Smooth muscle cell of the umbilical artery (primary cell): Measurements from ENCODE around the gene GUCY1A2. TPM values are rescaled to one million over a fixed set of nuclear protein-coding genes. Genes with fewer than 3 reads are reported as not detected.

Source experiments
- total RNA-seq: library from RNA; depleted of rRNA; stranded (reverse); fragments of >200 nt; gene quantifications from 2 replicates; pipeline ENCODE4 v1.2.3, GENCODE V29; 2014

Gene GUCY1A2, protein sequence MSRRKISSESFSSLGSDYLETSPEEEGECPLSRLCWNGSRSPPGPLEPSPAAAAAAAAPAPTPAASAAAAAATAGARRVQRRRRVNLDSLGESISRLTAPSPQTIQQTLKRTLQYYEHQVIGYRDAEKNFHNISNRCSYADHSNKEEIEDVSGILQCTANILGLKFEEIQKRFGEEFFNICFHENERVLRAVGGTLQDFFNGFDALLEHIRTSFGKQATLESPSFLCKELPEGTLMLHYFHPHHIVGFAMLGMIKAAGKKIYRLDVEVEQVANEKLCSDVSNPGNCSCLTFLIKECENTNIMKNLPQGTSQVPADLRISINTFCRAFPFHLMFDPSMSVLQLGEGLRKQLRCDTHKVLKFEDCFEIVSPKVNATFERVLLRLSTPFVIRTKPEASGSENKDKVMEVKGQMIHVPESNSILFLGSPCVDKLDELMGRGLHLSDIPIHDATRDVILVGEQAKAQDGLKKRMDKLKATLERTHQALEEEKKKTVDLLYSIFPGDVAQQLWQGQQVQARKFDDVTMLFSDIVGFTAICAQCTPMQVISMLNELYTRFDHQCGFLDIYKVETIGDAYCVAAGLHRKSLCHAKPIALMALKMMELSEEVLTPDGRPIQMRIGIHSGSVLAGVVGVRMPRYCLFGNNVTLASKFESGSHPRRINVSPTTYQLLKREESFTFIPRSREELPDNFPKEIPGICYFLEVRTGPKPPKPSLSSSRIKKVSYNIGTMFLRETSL
- total RNA-seq: under 0.01 and 0.18 TPM in 2 replicates

DNA sequence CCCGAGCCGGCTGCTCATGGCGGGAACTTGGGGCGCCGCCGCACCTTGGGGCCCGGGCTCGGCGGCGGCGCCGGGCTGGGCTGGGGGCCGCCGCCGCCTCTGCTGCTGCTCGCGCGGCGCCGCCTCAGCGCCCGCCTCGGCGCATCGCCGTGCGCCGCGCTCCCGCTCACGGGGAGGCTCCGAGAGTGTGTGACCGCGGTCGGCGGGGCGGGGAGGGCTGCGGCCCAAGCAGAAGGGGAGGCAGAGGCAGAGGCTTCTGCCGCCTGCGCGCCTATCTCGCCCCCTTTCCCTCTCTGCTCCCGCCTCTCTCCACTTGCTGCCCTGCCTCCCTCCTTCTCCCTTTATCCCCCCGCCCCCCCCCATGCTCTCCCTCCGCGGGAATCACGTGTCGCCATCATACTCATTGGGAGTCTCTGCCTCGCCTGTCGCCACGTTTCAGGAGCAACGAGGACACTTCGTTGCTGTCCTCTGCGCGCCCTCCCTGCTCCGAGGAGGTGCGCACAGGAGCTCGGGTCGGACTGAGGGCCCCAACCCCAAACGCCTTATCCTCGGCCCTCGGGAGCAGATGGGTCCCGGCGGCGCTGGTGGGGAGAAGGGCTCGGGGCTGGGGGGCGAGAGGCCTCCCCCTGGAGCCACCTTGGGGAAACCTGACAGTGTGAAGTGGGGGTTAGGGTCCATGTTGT is at the start of gene GUCY1A2:
Gene GUCY1A2 (minus strand): TSS at position 258 of the 683 bp plus-strand sequence. CDS start 421 bp downstream, outside the sequence.

